Epidermal melanocyte (primary cell): ENCODE results near the gene POLN.
"Not testable (repeated sequence)": the region's sequence is repeated elsewhere in the genome, so short reads cannot be mapped to it uniquely, and the experiment has no call there.

Source experiments
- DNase-seq: peaks from one replicate; pipeline ENCODE4 v3.0.0; 2011; ENCODE audit warnings: low spot score; ENCODE audit not compliant: insufficient read length

Gene POLN

DNA sequence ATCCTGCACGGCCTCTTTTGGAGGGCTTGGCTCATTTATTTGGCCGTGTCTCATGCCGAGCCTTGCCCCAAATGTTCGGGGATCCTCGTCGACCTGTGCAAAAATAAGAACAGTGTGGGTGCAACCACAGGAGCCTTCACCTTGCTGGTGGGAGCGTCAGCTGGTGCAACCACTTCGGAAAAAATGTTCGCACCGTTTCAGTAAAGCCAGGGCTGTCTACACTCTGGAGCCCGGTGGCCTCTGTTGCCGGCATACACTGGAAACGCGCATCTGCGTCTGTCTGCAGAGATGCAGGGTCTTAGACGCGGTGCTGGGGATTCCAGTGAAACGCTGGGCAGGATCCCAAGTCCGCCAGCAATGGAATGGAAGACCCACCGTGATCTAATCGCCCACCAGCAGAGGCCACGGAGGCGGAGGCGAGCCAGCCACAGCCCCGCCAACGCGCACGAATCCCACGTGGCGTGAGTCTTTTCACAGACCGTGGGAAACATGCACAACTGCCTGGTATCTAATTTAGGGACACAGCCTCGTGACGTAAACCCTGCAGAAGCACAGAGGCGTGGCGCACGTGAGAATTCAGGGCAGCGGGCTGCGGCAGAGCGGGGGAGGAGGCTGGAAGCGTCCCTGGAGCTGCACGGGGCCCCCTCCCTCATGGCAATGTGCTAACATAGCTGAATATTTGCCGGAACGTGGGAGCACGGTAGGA, 33.8 kb upstream of the POLN start:
- DNase-seq: no peak

DNA sequence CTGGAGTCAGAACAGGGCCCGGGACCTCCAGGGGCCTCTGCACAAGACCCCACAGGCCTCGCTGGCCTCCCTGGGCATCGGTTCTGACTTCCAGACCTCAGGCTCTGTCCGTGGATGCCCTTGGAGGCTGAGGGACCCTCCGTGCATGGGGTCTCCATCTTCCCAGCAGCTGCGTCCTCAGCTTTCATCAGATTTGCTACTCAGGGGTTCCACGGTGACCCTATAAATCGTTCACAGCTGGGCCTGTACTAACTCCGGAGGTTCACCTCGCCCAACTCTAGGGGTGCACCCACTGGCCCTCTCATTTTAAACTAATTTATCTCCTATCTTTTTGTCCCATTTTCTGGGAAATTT, 33.1 kb upstream of the POLN start:
- DNase-seq: not testable (repeated sequence)

DNA sequence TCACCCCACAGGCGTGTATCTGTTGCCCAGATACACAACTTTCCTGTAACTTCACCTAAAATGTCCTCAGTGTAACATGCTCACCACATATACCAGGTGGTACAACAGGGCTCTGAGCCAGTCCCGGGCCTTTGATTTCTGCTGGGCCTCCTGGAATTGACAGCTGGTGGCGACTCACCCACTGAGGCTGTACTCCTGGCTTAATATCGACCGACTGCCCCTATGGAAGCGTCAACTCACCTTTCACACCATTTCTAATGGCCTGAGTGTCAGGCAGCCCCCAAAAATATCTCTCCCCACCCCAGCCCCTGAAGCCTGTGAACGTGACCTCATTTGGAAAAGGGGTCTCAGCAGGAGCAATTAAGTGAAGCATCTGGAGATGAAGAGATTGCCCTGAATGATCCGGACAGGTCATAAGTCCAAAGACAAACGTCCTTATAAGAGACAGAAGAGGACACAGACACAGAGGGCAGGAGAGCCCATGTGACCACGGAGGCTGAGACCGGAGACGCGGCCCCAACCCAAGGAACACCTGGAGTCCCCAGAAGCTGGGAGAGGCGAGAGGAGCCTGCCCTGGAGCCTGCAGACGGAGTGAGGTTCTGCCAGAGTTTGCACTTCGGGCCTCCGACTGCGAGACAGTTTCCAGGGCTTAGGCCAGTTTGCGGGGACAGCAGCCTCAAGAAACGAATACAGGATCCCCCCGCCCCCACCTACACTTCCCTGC, 32.6 kb upstream of the POLN start:
- no peak for DNase-seq

DNA sequence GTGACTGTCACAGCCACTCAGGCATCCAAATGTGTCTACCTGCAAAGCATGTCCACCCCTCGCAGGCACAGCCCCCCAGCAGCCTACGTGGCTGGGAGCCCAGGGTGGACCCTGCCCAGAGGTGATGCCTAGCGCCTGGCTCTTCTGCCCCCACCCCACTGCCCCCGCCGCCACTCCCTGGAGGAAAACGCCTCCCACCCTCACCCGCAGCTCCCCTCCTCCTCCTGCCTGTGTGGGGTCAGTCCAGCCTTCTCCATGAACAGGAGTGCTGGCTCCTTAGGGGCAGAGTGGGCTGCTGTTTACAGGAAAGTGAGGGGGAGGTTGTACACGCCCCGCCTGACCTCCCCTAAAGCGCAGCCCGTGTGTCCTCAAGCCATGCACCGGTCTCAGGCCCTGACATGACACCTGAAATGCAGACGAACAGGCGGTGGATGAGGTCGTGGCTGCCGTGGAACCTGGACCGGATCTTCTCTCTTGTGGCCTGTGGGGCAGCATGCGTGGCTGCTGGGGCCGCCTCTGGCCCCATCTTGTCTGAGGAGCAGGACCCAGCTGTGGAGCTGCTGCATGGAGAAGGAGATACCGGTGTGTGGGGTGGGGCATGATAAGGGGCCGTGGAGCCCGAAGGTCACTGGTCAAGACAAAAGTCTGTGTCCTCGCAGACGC, 31.9 kb upstream of the POLN start:
- DNase-seq: no peak

DNA sequence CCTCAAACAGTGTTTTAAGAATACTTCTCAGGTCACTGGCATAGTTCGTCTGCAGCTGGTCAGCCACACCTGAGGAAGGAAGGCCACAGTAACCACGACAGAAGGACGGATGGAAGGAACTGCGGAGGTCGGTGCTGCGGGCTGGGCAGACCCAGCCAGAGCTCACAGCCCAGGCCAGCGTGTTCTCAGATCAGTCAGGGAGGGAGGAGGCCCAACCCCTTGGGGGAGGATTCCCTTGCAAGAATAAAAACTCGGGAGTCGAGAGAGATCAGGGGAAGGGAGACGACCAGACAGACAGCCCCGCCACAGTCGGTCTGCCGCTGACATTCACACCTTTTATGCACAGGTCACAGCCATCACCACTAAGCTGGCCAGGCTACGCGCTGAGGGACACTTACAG, 31.3 kb upstream of the POLN start:
- DNase-seq: no peak

DNA sequence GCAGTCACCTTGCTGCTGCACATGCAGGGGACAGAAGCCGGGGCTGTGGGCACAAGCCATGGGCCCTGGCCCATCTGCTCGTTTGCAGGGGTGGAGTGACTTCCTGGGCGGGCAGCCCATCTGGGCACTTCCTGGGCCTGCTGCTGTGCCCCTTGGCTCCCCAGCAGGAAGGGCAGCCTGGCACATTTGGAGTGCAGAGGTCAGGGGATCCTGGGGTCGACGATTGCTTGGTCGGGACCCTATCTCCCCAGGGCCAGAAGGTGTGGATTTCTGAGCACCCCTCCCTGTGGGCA, 30.9 kb upstream of the POLN start:
- DNase-seq: no peak

DNA sequence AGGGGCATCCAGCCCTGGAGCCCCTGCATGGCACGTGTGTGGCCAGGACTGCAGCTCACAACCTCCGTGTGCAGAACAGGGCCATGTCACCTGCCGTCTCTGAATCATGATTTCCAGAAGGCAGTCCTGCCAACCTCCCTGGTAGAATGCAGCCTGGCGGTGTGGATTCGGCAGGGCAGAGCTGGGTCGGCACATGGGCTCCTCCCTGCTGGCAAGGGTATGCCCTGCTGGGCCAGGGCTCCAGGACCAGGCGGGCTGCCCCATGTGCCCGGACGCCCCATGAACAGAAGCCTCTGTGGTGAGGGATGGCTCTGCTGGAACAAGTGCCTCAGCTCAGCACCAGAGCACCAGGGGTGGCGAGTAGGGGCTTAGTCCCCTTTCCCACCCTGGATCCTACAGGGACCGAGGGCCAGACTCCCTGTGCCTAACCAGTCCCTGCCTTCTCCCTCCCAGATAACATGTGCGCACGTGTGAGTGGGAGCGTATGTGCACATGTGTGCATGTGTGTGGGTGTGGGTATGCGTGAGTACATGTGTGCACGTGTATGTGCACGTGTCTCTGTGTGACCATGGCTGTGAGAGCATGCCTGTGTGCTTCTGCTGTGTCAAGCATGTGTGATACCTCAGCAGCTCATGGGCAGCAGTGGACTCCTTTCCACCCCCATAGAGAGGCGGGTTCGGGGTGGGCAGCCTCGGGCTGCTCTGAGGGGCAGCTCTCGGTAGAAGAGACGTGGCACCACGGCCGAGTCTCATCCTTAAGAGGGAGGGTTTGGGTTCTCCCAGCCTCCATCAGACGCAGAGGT, 30.3 kb upstream of the POLN start:
- no peak for DNase-seq

DNA sequence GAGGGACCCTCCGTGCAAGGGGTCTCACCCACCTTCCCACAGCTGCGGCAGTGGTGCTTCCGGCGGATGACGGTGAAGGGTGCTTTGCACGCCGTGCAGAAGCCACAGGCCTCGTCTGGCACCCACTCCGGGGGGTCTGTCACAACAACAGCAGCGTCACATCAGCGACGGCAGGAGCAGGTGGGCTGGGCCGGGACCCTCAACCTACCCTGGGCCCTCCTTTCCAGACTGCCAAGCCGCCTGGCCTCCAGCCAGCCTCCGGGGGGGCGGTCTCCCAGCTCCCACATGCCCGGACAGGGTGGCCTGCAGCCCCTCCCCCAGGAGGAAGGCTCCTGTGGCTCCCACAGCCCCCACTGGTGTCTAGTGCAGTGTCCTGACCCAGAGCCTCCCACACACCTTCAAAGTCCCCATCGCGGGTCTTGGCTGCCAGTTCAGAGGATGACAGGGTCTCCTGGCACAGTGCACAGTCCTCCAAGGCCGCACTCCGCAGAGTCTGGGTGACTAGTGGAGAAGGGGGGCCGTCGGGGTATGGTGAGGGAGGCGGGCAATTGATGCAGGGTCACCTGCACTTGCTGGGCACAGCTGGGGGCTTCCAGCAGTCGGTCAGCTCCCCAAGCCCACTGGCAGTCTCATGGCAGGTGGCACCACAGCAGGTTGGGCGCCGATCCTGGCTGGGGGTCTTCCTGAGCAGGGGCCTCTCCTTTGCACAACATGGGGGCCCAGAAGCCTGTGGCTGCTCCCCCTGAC, 29.5 kb upstream of the POLN start:
- DNase-seq: no peak

DNA sequence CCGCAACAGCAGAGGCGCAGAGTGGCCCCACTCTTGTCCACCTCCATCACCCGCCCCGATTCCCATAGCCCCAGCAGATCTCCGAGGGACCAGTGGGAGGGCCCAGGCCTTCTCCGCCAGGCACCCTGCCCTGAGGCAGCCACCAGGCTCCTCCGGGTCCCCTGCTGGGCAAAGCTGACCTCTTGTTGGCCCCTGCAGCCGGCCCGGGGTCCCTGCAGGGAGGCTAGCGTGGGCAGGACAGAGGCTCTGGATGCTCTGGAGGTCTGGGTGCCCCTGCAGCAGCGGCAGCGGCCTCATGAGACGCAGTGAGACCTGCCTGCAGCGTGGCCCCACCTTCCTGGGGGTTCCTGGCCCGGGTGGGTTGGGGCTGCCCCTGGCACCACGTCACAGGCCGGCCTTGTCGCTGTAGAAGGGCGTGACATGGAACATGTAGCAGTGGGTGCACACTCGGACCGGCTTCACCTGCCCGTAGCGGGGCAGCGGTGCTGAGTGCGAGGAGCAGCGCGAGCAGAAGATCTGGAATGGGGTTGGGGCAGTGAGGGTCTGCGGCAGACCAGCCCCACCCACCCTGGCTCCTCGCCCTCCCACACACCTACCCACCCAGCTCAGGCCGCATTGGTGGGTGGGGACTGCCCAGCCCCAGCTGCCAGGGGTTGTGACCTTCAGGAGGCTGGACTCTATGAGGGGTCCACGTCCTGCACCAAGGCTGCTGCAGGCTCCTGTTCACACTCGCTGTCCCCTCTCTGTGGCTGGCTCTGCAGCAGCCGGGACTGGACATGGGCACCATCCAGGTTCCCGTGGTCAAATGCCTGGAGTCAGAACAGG, 28.6 kb upstream of the POLN start:
- DNase-seq: no peak

DNA sequence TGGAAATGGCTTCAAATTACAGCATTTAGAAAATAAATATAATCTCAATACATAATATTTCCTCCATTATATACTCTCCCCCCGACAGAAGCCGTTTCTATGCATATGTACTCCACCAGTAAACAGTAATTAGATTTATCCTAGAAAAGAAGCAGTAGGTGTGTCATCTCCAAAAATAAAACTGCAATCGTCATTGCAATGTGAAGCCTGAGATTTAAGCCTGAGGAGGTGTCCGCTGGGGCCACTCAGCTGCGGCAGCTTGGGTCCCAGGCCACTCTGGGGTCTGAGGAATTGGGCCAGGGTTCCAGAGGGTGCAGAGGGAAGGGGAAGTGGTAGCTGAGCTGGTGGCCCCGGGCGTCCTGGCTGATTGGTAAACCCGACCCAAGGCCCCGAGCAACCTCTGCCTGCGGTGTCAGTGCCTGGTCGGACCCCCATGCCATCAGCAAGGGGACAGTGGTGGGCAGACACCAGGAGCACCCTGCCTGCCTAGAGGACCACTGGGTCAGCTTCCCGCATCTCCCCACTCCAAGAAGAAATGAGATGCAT, 27.8 kb upstream of the POLN start:
- DNase-seq: no peak

DNA sequence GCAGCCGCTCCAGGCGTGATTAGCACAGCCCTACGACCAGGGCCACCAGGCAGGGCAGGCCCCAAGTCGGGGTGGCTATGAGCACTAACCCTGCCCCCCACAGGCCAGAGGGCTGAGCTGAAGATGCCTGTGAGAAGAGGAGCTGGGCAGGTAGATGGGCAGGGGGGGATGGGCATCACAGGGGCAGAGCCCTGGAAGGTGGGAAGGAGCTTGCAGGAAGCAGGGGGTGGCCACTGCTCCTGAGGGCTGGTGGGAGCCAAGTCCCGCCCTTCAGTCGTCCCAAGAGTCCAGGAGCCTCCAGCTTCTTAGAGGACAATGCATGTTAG, 27.2 kb upstream of the POLN start:
- DNase-seq: no peak

DNA sequence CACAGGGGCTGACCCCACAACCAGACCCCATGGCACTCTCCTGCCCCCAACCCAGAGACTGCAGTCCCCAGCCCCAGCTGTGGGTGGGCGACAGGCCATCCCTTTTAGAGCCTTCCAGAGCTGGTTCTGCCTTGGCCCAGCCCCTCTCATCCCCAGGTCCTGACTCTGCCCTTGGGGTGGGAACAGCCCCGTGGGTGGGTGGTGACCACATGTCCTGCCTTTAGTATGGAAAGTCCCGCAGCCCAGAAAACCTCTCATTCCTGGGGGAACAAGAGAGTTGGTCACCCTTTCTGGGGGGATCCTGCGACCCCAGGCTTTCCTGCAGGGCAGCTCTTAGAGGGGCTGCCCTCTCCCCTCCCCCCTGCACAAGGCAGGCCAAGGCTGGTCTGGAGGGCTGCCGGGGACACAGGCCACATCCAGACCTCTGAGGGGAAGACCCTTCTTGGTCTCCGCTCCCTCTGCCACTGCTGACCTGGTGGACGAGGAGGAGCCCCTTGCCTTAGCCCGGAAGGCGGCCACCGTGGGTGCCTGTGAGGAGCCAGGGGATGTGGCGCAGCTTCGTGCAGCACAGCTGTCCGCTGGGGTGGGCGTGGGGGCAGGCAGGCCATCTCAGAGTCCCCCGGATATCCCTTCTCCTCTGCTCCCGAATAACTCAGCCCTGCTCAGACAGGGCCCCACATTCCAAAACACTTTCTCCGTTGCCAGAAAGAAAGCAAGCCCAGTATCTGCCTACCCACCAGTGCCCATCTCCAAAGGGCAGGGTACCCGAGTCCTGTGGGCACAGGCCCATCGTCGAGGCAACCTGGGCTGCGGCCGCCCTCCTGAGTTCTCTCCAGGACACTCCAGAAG, 26.7 kb upstream of the POLN start:
- DNase-seq: no peak

DNA sequence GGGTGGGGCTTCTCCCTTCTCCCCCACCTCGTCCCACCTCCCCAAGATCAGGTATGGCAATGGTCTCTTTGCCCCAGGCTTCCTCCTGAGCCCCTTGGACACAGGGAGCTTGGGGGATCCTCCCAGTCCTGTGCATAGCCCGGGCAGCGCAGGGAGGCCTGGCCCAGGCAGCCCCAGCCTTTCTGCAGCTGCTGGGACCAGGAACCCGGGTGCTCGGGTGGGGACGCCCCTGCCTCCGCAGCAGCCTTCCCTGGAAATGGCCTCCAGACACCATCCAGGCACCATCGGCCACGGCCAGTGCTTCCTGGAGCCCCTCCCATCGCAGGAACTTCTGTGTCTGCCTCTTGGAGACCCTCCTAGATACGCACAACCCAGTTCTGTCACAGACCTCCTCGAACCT, 25.9 kb upstream of the POLN start:
- no peak for DNase-seq

DNA sequence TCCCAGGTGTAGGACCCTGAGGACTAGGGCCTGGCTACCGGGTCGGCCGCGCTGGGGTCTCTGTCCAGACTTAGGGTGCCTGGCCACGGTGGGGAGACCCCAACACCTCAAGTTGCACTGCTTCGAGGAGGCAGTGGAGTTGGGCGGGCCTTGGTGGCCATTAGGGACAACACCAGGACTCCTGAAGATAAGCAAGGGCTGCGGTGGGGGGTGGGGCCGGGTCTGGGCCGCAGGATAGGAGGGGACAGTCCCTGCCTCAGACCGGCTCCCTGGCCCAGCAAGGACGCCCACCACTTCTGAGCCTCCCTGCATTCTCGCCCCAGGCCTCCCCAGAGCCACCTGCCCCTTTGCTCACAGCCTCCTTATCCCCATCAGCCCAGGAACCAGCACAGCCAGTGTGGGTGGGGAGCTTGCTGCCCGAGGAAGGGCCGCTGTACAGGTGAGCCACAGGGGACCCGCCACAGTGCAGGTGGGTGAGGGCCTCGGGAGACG, 25.4 kb upstream of the POLN start:
- no peak for DNase-seq

DNA sequence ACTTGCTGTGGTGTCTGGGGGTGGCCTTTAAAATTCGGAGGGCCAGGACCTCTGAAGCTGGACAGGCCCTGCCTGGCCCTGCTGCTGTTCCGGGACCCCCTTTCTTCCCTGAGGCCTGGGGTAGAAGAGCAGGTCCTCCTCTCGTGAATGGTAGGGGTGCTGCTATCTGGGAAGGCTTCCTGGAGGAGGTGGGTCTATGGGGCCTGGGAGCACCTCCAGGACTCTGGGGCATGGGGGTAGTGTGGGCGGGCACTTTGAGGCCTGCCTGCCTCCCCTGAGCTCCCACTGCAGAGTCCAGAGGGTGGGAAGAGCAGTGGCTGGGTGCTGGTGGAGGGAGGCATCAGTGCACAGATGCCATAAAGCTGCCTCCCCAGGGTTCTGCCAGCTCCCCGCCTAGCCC, 24.9 kb upstream of the POLN start:
- no peak for DNase-seq

DNA sequence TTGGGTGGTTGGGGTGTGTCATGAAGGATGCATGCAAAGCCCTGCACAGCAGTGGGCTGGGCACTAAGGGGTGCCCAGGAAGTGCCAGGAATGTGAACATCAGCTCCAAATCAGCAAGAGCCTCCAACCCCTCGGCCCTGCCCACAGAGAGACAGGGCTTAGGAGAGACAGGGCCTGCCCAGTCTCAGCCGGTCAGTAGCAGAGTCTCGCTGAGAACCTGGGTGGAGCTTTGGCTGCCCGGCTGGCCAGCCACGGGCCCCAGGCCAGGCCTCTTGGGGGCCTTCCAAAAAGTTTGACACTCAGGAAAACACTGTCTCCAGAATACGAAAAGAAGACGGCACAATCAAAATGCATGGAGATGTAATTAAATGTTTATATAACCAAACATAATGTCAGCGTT, 24.3 kb upstream of the POLN start:
- DNase-seq: peak; percentile 64

DNA sequence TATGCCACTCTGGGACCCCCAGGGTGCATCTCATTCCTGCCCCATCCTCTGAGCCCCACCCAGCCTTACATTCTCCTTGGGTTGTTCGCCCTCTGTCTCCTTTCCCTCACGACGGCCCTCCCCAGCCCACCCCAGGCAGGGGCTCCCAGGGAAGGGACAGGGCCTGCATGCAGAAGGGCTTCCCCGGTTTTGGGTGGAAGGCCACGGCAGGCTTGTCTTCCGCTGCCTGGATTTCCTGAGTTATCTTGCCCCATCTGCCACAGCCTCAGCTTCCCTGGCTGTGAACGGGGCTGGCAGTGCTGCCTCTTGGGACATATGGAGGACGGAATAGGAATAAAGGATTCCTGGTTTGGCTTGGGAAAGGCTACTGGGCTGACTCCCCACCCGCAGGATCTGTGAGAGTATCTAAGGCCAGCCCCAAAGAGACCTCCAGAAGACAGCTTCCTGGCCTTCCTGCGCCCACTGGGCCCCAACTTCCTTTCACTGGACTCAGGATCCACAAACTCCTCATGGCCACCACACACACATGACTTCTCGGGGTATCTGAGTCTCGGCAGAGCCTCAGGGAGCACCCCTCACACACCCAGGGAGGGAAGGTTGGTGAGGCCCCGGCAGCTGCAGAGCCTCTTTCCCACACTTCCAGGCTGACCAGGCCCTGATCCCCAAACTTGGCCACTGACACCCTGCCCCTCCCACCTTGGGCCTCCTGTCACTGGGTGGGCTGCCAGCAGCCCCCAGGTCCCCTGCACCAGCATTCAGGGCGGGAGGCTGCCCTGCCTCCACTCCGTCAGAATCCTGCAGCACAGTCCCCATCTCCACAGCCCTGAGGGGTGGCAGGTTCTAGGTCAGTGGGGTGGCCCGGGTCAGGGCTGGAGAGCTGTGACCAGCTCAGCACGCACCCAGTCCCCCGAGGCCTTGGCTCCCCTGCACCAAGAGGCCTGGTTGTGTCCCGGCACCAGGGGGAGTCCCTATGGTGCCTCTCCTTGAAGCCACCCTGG, 23.5 kb upstream of the POLN start:
- no peak for DNase-seq

DNA sequence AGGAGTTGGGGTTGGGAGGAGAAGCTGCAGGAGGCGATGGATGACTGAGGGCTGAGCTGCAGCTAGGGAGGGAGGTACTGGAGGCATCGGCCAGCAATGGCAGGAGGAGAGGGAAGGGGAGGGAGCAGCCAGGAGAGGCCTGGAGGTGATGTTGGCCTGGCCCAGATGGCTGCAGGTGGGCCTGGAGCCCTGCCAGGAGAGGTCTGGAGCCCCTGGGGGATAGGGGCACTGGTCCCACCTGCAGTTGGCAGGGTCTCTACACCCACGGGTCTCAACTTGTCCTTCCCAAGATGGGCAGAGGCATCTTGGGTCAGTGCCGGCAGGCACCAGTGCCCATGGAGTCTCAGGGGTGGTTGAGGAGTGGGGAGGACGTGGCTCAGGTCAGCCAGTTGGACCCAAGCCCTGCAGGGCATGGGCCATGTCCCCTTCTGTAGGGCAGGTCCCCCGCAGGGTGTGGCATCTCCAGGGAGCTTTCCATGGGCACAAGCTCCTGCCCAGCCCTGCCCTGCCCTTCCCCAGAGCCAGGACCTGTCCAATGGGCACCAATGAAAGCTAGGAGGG, 22.6 kb upstream of the POLN start:
- no peak for DNase-seq
